SU-DHL-6 (cell line): Measurements from ENCODE around the gene LRRC18.

Experiments
- CTCF ChIP-seq: fragments of 200-600 bp; sonication (generic); IDR thresholded peaks from one replicate; pipeline ENCODE4 v1.5.1; 2017; ENCODE audit warnings: antibody characterized with exemption, mild to moderate bottlenecking, low read length, moderate library complexity; ENCODE audit not compliant: insufficient read depth, poor library complexity, severe bottlenecking
- EZH2phosphoT487 ChIP-seq: fragments of 200-600 bp; sonication (generic), shearing (Covaris generic); conservative IDR thresholded peaks from 2 replicates; pipeline ENCODE4 v1.6.1; 2018; ENCODE audit warnings: mild to moderate bottlenecking, antibody characterized with exemption, low read length, moderate library complexity, mixed read lengths

DNA sequence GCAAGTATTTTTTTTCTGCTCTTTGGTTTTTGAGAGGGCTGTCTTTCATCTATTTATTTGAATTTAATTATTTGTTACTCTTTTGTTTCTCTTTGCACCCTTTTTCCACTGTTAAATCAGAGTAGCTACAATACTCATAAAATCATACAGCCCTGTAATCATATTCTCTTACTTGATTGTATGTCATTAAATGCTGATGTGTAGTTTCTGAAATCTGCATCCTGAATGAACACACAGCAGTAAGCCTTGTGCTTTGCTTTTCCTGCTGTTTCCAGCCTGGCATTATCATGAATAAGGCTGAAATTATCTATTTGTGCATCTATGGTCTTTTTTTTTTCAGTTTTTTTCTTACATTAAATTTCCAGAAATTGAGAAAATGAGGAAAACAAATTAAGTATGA, 4.1 kb downstream of the LRRC18 start:
- TF ChIP-seq CTCF (no peak), EZH2phosphoT487 (no peak)
